Pancreas (tissue), 10 donors: ENCODE measurements around the gene THSD4. TPM values are rescaled to one million over a fixed set of nuclear protein-coding genes. Genes with fewer than 3 reads are reported as not detected.

Source experiments
- ATAC-seq, 4 donors: fragments of 200-7000 bp; cut with Tn5 transposase; one replicate each; pipeline versions ENCODE4 v1.8.0 to v1.9.1; 2020; ENCODE audit warnings: mild to moderate bottlenecking in 4 of 4, moderate library complexity in 4 of 4
- DNase-seq, 6 donors: peaks; one replicate each; pipeline ENCODE4 v3.0.0-alpha.2; 2020
- FAIRE-seq: peaks from 2 replicates; lab custom pipeline; 2012; peaks lifted over from hg19 to GRCh38; lab: Jason Lieb, UNC
- H3K27ac ChIP-seq, 4 donors: fragments of 200-600 bp; sonication (generic); 1 replicate in 3 of 4; 2 replicates in 1 of 4; pipeline versions ENCODE4 v1.5.0 to v1.8.0; 2020
- H3K27me3 ChIP-seq, 4 donors: fragments of 200-600 bp; one replicate each; pipeline ENCODE4 v1.8.0; 2021
- H3K36me3 ChIP-seq, 3 donors: fragments of 200-600 bp; sonication (generic) in 1 of 3; one replicate each; pipeline versions ENCODE4 v1.5.0 to v1.8.0; 2020 to 2021
- H3K4me1 ChIP-seq, 3 donors: fragments of 200-600 bp; one replicate each; pipeline ENCODE4 v1.8.0; 2021
- H3K4me3 ChIP-seq, 4 donors: fragments of 200-600 bp; sonication (generic) in 2 of 4; one replicate each; pipeline versions ENCODE4 v1.5.0 to v1.8.0; 2020 to 2021
- H3K9me3 ChIP-seq, 4 donors: fragments of 200-600 bp; one replicate each; pipeline ENCODE4 v1.8.0; 2021
- CTCF ChIP-seq, 4 donors: fragments of 200-600 bp; sonication (generic) in 3 of 4; IDR thresholded peaks; one replicate each; pipeline versions ENCODE4 v1.5.0 to v1.8.0; 2021; ENCODE audit warnings: antibody characterized with exemption in 4 of 4
- WGBS, 2 donors: extraction: QIAGEN DNeasy Blood & Tissue Kit; methylation state at CpG; one replicate each; pipeline ENCODE4 v1.1.7; 2013; 5-methylcytosine and 5-hydroxymethylcytosine counted together
- intact Hi-C, 3 donors: fragments of 100-400 bp; cut with DNase I; formaldehyde crosslinking; loops; one replicate each; pipeline versions ENCODE4 v1.11.1 to v1.14.2; 2022
- polyA plus RNA-seq, 2 donors: library from polyadenylated mRNA; stranded (reverse); fragments of 200-250 nt; gene quantifications; one replicate each; pipeline ENCODE4 v1.2.3, GENCODE V29; 2013
- total RNA-seq, 6 donors: library from RNA; stranded (reverse); fragmentation: NEBNext Ultra II Directional in 4 of 6; extraction: Animal tissue kit (Norgen Biotek cat#: 25700) in 4 of 6; gene quantifications; one replicate each; pipeline versions ENCODE4 v1.2.1 to v1.2.4, GENCODE V29; 2021 to 2023
- donor health status: healthy with polysubstance abuse.
- donor health status: DM: no; HTN: no; CAD: no; lungs with moderate emphysema.
- donor health status: DM: no; HTN: no; CAD: no.
- donor health status: control.
- donor health status: control.
- donor health status: Bipolar disorder and iron deficiency.
- donor health status: DM: yes; HTN: yes; CAD: no.
- donor health status: DM: no; HTN: no; CAD: no.
- donor health status: DM: no; HTN: no; CAD: no.
- donor health status: DM: yes; HTN: yes; CAD: no.

Gene THSD4
- total and polyA plus RNA-seq, 8 donors = 6.0 to 17.8 (median 13.3) TPM

GRCh38 chr15:71679223-71679792, 564.0 kb downstream of the THSD4 start:
- no peaks in the 10 kb centered on the region for H3K36me3 ChIP-seq
- no peaks in the 10 kb centered on the region for H3K4me1 ChIP-seq
- H3K4me3 ChIP-seq = no peak overlapping the region
- DNase-seq (no peak), ATAC-seq (peak in 2 of 4 donors; percentile 9 to 32), FAIRE-seq (no peak)
- 73 to 79% methylated on average over 3 of the region's 3 CpGs for WGBS, 2 donors
- no peak for TF ChIP-seq CTCF (IDR thresholded peaks at IDR 0.05)
- H3K27me3 ChIP-seq = no peaks in the 10 kb centered on the region
- no peaks in the 10 kb centered on the region for H3K9me3 ChIP-seq
- H3K27ac ChIP-seq = peak overlapping the region in 1 of 4 donors; percentile 28
- intact Hi-C loops = no loop called here

DNA sequence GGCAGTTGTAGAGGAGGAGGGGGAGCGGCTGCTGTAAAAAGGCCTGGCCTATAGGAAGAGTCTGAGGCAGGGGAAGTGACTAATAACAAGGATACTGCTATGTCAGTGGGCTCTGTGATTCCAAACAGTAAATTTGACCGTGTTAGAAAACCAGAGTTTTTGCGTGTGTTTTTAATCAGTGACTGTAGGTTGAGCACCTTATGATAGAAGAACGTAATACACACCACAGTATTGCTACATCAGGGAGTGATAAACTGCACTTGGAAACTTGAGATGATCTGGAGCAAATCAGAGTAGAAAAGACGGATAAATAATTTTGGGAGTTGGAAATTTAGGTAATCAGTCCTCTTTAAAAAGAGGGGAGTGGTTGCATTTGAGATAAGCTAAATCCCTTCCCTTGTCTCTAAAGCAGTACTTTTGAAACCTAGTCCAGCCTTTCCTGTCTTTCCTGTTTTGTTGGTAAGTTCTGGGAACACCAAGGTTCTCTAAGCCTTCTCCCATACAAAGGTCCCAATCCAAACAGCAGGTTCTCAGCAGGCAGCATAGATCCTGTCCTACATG, 564.6 kb downstream of the THSD4 start:
- TF ChIP-seq CTCF (IDR thresholded peaks at IDR 0.05) = no peak
- 60 to 69% methylated on average over 5 of the region's 5 CpGs for WGBS, 2 donors
- ATAC-seq (peak in 3 of 4 donors; percentile 47 to 75 (median 67)), DNase-seq (no peak), FAIRE-seq (no peak)
- Histone ChIP-seq H3K27me3 (no peaks in the 10 kb centered on the region), H3K4me1 (no peaks in the 10 kb centered on the region), H3K27ac (peak overlapping the region in 1 of 4 donors; percentile 28), H3K9me3 (no peaks in the 10 kb centered on the region), H3K4me3 (no peak overlapping the region), H3K36me3 (no peaks in the 10 kb centered on the region)
- intact Hi-C loops = no loop called here

DNA sequence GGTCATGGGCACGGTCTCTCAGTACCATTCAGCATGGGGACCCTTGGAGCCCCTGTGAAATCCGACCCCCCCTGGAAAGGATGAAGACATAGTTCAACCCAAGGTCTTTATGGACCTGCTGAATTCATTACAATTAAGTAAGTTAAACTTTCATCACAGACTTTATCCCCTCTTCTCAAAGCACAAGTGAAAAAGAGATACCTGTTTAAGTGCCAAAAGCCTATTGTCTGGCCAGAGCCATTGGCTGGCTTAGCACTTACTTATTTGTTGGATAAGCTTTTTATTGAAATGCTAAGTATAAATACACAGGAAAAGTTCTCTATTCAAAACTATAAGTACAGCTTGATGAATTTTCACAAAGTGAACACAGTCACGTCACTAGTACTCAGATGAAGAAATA, 566.7 kb downstream of the THSD4 start:
- intact Hi-C loops = no loop called here
- DNase-seq = no peak
- no peak overlapping the region for H3K27ac ChIP-seq
- no peaks in the 10 kb centered on the region for H3K9me3 ChIP-seq
- no peaks in the 10 kb centered on the region for H3K27me3 ChIP-seq
- TF ChIP-seq CTCF (IDR thresholded peaks at IDR 0.05) = no peak
- H3K4me1 ChIP-seq = no peaks in the 10 kb centered on the region
- WGBS, 2 donors = 80 to 87% methylated on average over 3 of the region's 3 CpGs
- no peak overlapping the region for H3K4me3 ChIP-seq
- ATAC-seq = no peak
- no peaks in the 10 kb centered on the region for H3K36me3 ChIP-seq
- no peak for FAIRE-seq

DNA sequence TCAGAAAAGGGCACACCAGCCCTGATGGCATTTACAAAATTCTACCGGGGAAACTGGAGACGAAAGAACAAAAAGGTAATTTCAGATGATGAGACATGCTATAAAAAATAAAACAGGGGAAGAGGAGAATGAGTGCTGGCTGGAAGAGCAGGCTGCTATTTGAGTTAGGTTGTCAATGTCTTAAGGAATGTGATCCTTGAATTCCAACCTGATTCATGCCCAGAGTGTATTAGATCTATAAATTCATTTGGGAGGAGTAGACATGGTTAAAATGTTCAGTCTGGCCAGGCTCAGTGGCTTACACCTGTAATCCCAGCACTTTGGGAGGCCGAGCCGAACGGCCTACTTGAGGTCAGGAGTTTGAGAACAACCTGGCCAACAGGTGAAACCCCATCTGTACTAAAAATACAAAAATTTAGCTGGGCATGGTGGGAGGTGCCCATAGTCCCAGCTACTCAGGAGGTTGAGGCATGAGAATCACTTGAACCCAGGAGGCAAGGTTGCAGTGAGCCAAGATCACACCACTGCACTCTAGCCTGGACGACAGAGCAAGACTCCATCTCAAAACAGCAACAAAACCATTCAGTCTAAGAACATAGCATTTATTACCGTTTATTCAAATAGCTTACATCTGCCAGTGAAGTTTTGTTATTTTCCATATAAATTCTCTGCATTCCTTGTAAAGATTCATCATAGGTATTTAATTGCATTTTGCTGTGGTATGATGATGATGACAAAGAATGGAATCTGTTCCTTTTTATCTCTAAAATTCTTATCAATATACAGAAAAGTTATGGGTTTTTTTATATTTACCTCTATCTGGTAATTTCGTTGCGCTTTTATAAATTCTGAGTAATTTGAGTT, 568.4 kb downstream of the THSD4 start:
- no peaks in the 10 kb centered on the region for H3K36me3 ChIP-seq
- FAIRE-seq = no peak
- 72 to 77% methylated on average over 9 of the region's 9 CpGs for WGBS, 2 donors
- H3K4me1 ChIP-seq = no peaks in the 10 kb centered on the region
- H3K4me3 ChIP-seq = no peak overlapping the region
- no peak overlapping the region for H3K27ac ChIP-seq
- no peak for DNase-seq
- H3K9me3 ChIP-seq = no peaks in the 10 kb centered on the region
- no peak for TF ChIP-seq CTCF (IDR thresholded peaks at IDR 0.05)
- intact Hi-C loops = no loop called here
- ATAC-seq = no peak
- no peaks in the 10 kb centered on the region for H3K27me3 ChIP-seq
